IMR-90 (cell line): Measurements from ENCODE around the gene BLOC1S2. TPM values are rescaled to one million over a fixed set of nuclear protein-coding genes. Genes with fewer than 3 reads are reported as not detected.

Source experiments
- ATAC-seq: fragments of 200-7000 bp; cut with Tn5 transposase; 2 replicates; pipeline ENCODE4 v1.9.1; 2020; ENCODE audit warnings: low read depth, mild to moderate bottlenecking, moderate library complexity
- BruUV-seq: library from RNA; stranded (reverse); fragments of 400-500 nt; replicated peaks from 2 replicates; lab custom pipeline; 2021; lab: Mats Ljungman, UMichigan
- CTCF ChIA-PET: fragments of 300-600 bp; formaldehyde crosslinking; extraction: SDS; loops from one replicate; lab custom pipeline; 2021; ENCODE audit warnings: antibody characterized with exemption; lab: Yijun Ruan, JAX
- POLR2A ChIA-PET: fragments of 300-600 bp; sonication (Branson Sonifier 250); formaldehyde crosslinking; loops from one replicate; lab custom pipeline; 2022; ENCODE audit warnings: antibody characterized with exemption; ENCODE audit not compliant: unreplicated experiment; lab: Charles Lee
- DNase-seq: peaks from one replicate; pipeline ENCODE4 v3.0.0; 2013
- H2AFZ ChIP-seq: replicated peaks from 2 replicates; pipeline ENCODE3; 2013; ENCODE audit warnings: low read length, mild to moderate bottlenecking; ENCODE audit not compliant: poor library complexity
- H2AK5ac ChIP-seq: 2 replicates; pipeline ENCODE4 v1.6.1; 2013; ENCODE audit warnings: low read depth, low read length, inconsistent platforms
- H2AK9ac ChIP-seq: replicated peaks from 2 replicates; pipeline ENCODE3; 2013; ENCODE audit warnings: mild to moderate bottlenecking, low read depth, low read length, moderate library complexity; ENCODE audit not compliant: poor library complexity
- H2BK120ac ChIP-seq: 2 replicates; pipeline ENCODE4 v1.6.1; 2013; ENCODE audit warnings: low read depth, low read length, inconsistent platforms
- H2BK15ac ChIP-seq: 3 replicates; pipeline ENCODE4 v1.6.1; 2013; ENCODE audit warnings: low read depth, low read length, inconsistent platforms
- H2BK20ac ChIP-seq: 2 replicates; pipeline ENCODE4 v1.6.1; 2013; ENCODE audit warnings: low read depth, mild to moderate bottlenecking, inconsistent platforms, low read length, moderate library complexity
- H2BK5ac ChIP-seq: 2 replicates; pipeline ENCODE4 v1.6.1; 2013; ENCODE audit warnings: mild to moderate bottlenecking, low read depth, low read length, inconsistent platforms; ENCODE audit not compliant: poor library complexity, severe bottlenecking
- H3K14ac ChIP-seq: replicated peaks from 2 replicates; pipeline ENCODE4 v1.6.1; 2013; ENCODE audit warnings: low read depth, low read length, inconsistent platforms
- H3K18ac ChIP-seq: 2 replicates; pipeline ENCODE4 v1.6.1; 2013; ENCODE audit warnings: low read depth, low read length, control low read depth
- H3K23ac ChIP-seq: 2 replicates; pipeline ENCODE4 v1.6.1; 2013; ENCODE audit warnings: low read depth, low read length, inconsistent platforms
- H3K27ac ChIP-seq: 2 replicates; pipeline ENCODE4 v1.5.1; 2013; ENCODE audit warnings: mild to moderate bottlenecking, control low read depth, low read length; ENCODE audit not compliant: insufficient read depth
- H3K27me3 ChIP-seq: 2 replicates; pipeline ENCODE4 v1.6.1; 2013; ENCODE audit warnings: low read length; ENCODE audit not compliant: control insufficient read depth, insufficient read depth
- H3K36me3 ChIP-seq: 2 replicates; pipeline ENCODE4 v1.6.1; 2013; ENCODE audit warnings: low read length, mixed read lengths; ENCODE audit not compliant: control insufficient read depth, insufficient read depth
- H3K4ac ChIP-seq: 2 replicates; pipeline ENCODE4 v1.6.1; 2013; ENCODE audit warnings: low read depth, low read length, inconsistent platforms
- H3K4me1 ChIP-seq: 2 replicates; pipeline ENCODE4 v1.6.1; 2013; ENCODE audit warnings: low read length, mixed read lengths; ENCODE audit not compliant: control insufficient read depth, insufficient read depth
- H3K4me2 ChIP-seq: 2 replicates; pipeline ENCODE4 v1.6.1; 2013; ENCODE audit warnings: low read depth, mild to moderate bottlenecking, control low read depth, low read length, moderate library complexity
- H3K4me3 ChIP-seq: 2 replicates; pipeline ENCODE4 v1.5.1; 2013; ENCODE audit warnings: low read depth, mild to moderate bottlenecking, control low read depth, low read length, moderate library complexity; ENCODE audit not compliant: insufficient read depth
- H3K56ac ChIP-seq: 2 replicates; pipeline ENCODE4 v1.6.1; 2013; ENCODE audit warnings: low read length, inconsistent platforms; ENCODE audit not compliant: insufficient read depth; ENCODE audit errors: extremely low read depth
- H3K79me1 ChIP-seq, 2 experiments: 2 replicates each; pipeline ENCODE4 v1.6.1; 2013; ENCODE audit warnings: low read length in 2 of 2, inconsistent platforms in 1 of 2, low read depth in 1 of 2
- H3K9ac ChIP-seq: 2 replicates; pipeline ENCODE4 v1.6.1; 2013; ENCODE audit warnings: low read depth, low read length, control low read depth
- H3K9me1 ChIP-seq: 2 replicates; pipeline ENCODE4 v1.6.1; 2013; ENCODE audit warnings: low read length, inconsistent platforms; ENCODE audit not compliant: insufficient read depth
- H3K9me3 ChIP-seq: 2 replicates; pipeline ENCODE4 v1.6.1; 2013; ENCODE audit warnings: low read length; ENCODE audit not compliant: control insufficient read depth, insufficient read depth
- H4K20me1 ChIP-seq: 2 replicates; pipeline ENCODE4 v1.6.1; 2013; ENCODE audit warnings: low read length, inconsistent platforms; ENCODE audit not compliant: insufficient read depth
- H4K5ac ChIP-seq: 2 replicates; pipeline ENCODE4 v1.6.1; 2013; ENCODE audit warnings: mild to moderate bottlenecking, low read depth, low read length, control low read depth
- H4K8ac ChIP-seq, 2 experiments: 2 replicates each; pipeline ENCODE4 v1.6.1; 2013; ENCODE audit warnings: low read depth in 2 of 2, low read length in 2 of 2, control low read depth in 1 of 2, inconsistent platforms in 1 of 2
- H4K91ac ChIP-seq: 2 replicates; pipeline ENCODE4 v1.6.1; 2013; ENCODE audit warnings: low read depth, low read length, inconsistent platforms; ENCODE audit not compliant: insufficient read depth
- BHLHE40 ChIP-seq: fragments of 150-350 bp; IDR thresholded peaks from 2 replicates; pipeline ENCODE4 v1.6.1; 2016; ENCODE audit warnings: mild to moderate bottlenecking, low read depth, low read length
- CEBPB ChIP-seq: IDR thresholded peaks from 2 replicates; pipeline ENCODE4 v1.6.1; 2012; ENCODE audit warnings: low read depth, low read length, improper control_type of control experiment
- CHD1 ChIP-seq: IDR thresholded peaks from 2 replicates; pipeline ENCODE4 v1.6.1; 2012; ENCODE audit warnings: low read depth, low read length, improper control_type of control experiment
- ELK1 ChIP-seq: fragments of 150-350 bp; IDR thresholded peaks from 2 replicates; pipeline ENCODE4 v1.6.1; 2016; ENCODE audit warnings: low read depth, mild to moderate bottlenecking, low read length, moderate library complexity, borderline replicate concordance
- FOS ChIP-seq: fragments of 150-350 bp; IDR thresholded peaks from 2 replicates; pipeline ENCODE4 v1.6.1; 2016; ENCODE audit warnings: low read depth, low read length
- MAFK ChIP-seq: IDR thresholded peaks from 2 replicates; pipeline ENCODE4 v1.6.1; 2012; ENCODE audit warnings: low read depth, low read length, improper control_type of control experiment
- MAZ ChIP-seq: IDR thresholded peaks from 2 replicates; pipeline ENCODE4 v1.6.1; 2012; ENCODE audit warnings: low read depth, mild to moderate bottlenecking, low read length, improper control_type of control experiment, moderate library complexity, borderline replicate concordance
- MXI1 ChIP-seq: IDR thresholded peaks from 2 replicates; pipeline ENCODE4 v1.6.1; 2012; ENCODE audit warnings: low read depth, mild to moderate bottlenecking, low read length, moderate library complexity, borderline replicate concordance
- NFE2L2 ChIP-seq: fragments of 150-350 bp; IDR thresholded peaks from 2 replicates; pipeline ENCODE4 v1.6.1; 2016; ENCODE audit warnings: low read depth, mild to moderate bottlenecking, low read length
- POLR2A ChIP-seq: IDR thresholded peaks from 2 replicates; pipeline ENCODE4 v1.6.1; 2012; ENCODE audit warnings: mild to moderate bottlenecking, low read depth, low read length
- RAD21 ChIP-seq: IDR thresholded peaks from 2 replicates; pipeline ENCODE4 v1.6.1; 2012; ENCODE audit warnings: low read length, improper control_type of control experiment
- RCOR1 ChIP-seq: IDR thresholded peaks from 2 replicates; pipeline ENCODE4 v1.6.1; 2012; ENCODE audit warnings: mild to moderate bottlenecking, low read length, improper control_type of control experiment; ENCODE audit not compliant: insufficient replicate concordance
- RFX5 ChIP-seq: IDR thresholded peaks from 2 replicates; pipeline ENCODE4 v1.8.0; 2012; ENCODE audit warnings: low read depth, mild to moderate bottlenecking, low read length, moderate library complexity
- SMC3 ChIP-seq: fragments of 150-350 bp; IDR thresholded peaks from 2 replicates; pipeline ENCODE4 v1.6.1; 2016; ENCODE audit warnings: low read depth, mild to moderate bottlenecking, antibody characterized with exemption, low read length, moderate library complexity
- WGBS, 2 experiments: methylation state at CpG; one replicate each; pipeline versions ENCODE4 v1.1.5 to v1.1.7; 2013; ENCODE audit warnings: missing lambda C conversion rate in 2 of 2; ENCODE audit not compliant: insufficient read length in 1 of 2; ENCODE audit errors: extremely low coverage in 2 of 2; 5-methylcytosine and 5-hydroxymethylcytosine counted together
- dilution Hi-C: fragments of 300-500 bp; cut with HindIII; formaldehyde crosslinking; loops from one replicate; pipeline ENCODE4 v1.14.3; 2018; ENCODE audit warnings: low sequenced_read_pairs; ENCODE audit not compliant: unreplicated experiment
- in situ Hi-C: fragments of 300-500 bp; cut with MboI; formaldehyde crosslinking; loops from 3 replicates; pipeline ENCODE4 v1.14.3; 2019; ENCODE audit warnings: low sequenced_read_pairs, inconsistent platforms, mixed read lengths
- intact Hi-C: fragments of 100-400 bp; cut with micrococcal nuclease; formaldehyde crosslinking; loops from 2 replicates; pipeline ENCODE4 v1.10.0; 2022
- polyA plus RNA-seq, 3 experiments: library from polyadenylated mRNA; depleted of rRNA; stranded (reverse); fragments of >200 nt; gene quantifications; 2 replicates each; pipeline ENCODE4 v1.2.3, GENCODE V29; 2012; ENCODE audit warnings: low replicate concordance in 1 of 3
- total RNA-seq: library from RNA; depleted of rRNA; stranded (reverse); fragments of >200 nt; gene quantifications from 2 replicates; pipeline ENCODE4 v1.2.3, GENCODE V29; 2012
- TF ChIP-seq, protein P1 (sequence below): fragments of 150-350 bp; IDR thresholded peaks from 2 replicates; pipeline ENCODE4 v1.6.1; 2017; ENCODE audit warnings: mild to moderate bottlenecking, antibody characterized with exemption, low read length, low read depth
- TF ChIP-seq, protein P2 (sequence below): conservative IDR thresholded peaks from 2 replicates; pipeline ENCODE4 v1.5.1; 2012; ENCODE audit warnings: mild to moderate bottlenecking, low read depth, low read length, improper control_type of control experiment

The BLOC1S2 gene
- total and polyA plus RNA-seq, 2 of the 4 experiments (the other 2 are of a cell fraction), result 26.0 to 28.9 TPM

GRCh38 chr10:100325158-100325557 lies 38.7 kb upstream of the BLOC1S2 start:
- Histone ChIP-seq H2BK5ac (no peak overlapping the region), H3K9ac (no peak overlapping the region), H2AFZ (no peak overlapping the region), H3K79me1 (no peaks in the 10 kb centered on the region), H4K91ac (no peak overlapping the region), H3K56ac (no peak overlapping the region), H3K4ac (no peak overlapping the region), H3K27me3 (peaks cover 34% of the 10 kb centered on the region), H2AK5ac (no peak overlapping the region), H3K18ac (no peak overlapping the region), H3K9me1 (no peaks in the 10 kb centered on the region), H3K23ac (no peak overlapping the region), H2BK15ac (no peak overlapping the region), H2BK20ac (no peak overlapping the region), H3K4me1 (no peaks in the 10 kb centered on the region), H2AK9ac (no peak overlapping the region), H4K8ac (no peak overlapping the region), H3K4me2 (no peak overlapping the region), H3K14ac (no peak overlapping the region), H4K5ac (no peak overlapping the region), H3K9me3 (no peaks in the 10 kb centered on the region), H3K4me3 (no peak overlapping the region), H3K27ac (no peak overlapping the region), H4K20me1 (no peaks in the 10 kb centered on the region), H3K36me3 (no peaks in the 10 kb centered on the region), H2BK120ac (no peak overlapping the region)
- CTCF ChIA-PET, result no interaction called here
- DNase-seq, result no peak
- in situ Hi-C loops (loop anchor here (25.0 kb wide), 1 partner anchor 562 kb away; no protein-coding TSS in a partner anchor), dilution Hi-C loops (no loop called here), intact Hi-C loops (no loop called here)
- no TSS peak for BruUV-seq
- POLR2A ChIA-PET, result no interaction called here
- no peak for TF ChIP-seq RCOR1
- no peak for TF ChIP-seq RAD21
- TF ChIP-seq POLR2A, result no peak
- TF ChIP-seq, protein P1, sequence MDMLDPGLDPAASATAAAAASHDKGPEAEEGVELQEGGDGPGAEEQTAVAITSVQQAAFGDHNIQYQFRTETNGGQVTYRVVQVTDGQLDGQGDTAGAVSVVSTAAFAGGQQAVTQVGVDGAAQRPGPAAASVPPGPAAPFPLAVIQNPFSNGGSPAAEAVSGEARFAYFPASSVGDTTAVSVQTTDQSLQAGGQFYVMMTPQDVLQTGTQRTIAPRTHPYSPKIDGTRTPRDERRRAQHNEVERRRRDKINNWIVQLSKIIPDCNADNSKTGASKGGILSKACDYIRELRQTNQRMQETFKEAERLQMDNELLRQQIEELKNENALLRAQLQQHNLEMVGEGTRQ, result no peak
- TF ChIP-seq MXI1, result no peak
- TF ChIP-seq FOS, result no peak
- TF ChIP-seq RFX5, result no peak
- TF ChIP-seq BHLHE40, result no peak
- no peak for TF ChIP-seq CHD1
- TF ChIP-seq, protein P2, sequence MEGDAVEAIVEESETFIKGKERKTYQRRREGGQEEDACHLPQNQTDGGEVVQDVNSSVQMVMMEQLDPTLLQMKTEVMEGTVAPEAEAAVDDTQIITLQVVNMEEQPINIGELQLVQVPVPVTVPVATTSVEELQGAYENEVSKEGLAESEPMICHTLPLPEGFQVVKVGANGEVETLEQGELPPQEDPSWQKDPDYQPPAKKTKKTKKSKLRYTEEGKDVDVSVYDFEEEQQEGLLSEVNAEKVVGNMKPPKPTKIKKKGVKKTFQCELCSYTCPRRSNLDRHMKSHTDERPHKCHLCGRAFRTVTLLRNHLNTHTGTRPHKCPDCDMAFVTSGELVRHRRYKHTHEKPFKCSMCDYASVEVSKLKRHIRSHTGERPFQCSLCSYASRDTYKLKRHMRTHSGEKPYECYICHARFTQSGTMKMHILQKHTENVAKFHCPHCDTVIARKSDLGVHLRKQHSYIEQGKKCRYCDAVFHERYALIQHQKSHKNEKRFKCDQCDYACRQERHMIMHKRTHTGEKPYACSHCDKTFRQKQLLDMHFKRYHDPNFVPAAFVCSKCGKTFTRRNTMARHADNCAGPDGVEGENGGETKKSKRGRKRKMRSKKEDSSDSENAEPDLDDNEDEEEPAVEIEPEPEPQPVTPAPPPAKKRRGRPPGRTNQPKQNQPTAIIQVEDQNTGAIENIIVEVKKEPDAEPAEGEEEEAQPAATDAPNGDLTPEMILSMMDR, result no peak
- TF ChIP-seq SMC3, result no peak
- TF ChIP-seq NFE2L2, result no peak
- TF ChIP-seq CEBPB, result no peak
- no peak for TF ChIP-seq MAZ
- TF ChIP-seq MAFK, result no peak
- TF ChIP-seq ELK1, result no peak
- no peak for ATAC-seq
- 60% methylated on average over 1 of the region's 7 CpGs; no CpG with 5 or more reads in 1 of the 2 experiments for WGBS, 2 experiments
